ENCODE data around the gene PRKG1. TPM values are rescaled to one million over a fixed set of nuclear protein-coding genes. Genes with fewer than 3 reads are reported as not detected.

Gene PRKG1
- total and polyA plus RNA-seq, 4 donors = 26.2 to 199 (median 94.1) TPM

DNA sequence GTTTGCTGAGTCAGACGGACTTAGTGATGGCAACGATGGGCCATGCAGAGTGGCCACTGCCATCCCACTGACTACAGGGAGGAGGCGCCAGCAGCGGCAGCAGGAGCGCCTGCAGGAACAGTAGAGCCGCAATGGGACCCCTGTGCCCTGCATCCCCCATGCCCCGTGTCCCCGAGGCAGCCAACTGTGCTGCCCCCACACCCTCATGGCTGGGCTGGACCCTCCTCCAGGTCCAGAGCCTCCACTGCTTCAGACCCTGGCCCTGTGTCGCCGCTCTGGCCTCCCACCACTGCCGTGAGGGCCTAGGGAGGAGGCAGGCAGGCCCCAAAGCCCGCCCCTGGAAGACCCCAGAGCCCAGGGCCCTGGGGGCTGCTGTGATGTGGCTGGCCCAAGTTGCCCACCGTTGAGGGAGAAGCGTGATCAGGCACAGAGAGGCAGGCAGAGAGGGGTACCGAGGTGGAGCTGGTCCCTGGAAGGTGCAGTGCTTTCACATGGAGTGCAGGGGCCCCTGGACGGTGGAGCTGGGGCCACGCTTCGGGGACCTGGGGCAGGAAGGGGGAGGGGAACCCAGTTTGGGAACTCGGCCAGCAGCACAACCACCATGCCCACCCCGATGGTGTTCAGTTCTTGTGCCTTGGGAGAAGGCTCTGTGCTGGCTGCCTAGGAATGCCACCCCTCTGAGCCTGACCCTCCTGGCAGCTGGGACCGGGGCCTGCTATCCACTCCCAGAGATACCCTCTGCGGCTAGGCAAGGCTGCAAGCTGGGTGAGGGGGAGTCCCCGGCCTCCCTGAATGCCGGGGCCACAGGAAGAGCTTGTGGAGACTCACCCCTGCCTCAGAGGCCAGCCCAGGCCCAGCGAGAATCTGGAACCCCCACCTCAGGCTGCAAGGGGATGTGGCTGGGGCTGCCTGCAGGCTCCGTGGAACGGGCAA lies 1272.4 kb downstream of the PRKG1 start:
- H3K27me3 ChIP-seq (ENCODE audit: control insufficient read depth in 1 of 2, insufficient read depth in 2 of 2, low read length in 1 of 2) = no peaks in the 10 kb centered on the region
- no peak overlapping the region for H3K4me3 ChIP-seq (ENCODE audit: low read length in 2 of 2)
- 94 to 95% methylated on average over 27 of the region's 27 CpGs for WGBS, 2 donors
- intact Hi-C loops (cut with DNase I) = no loop called here
- no peaks in the 10 kb centered on the region for H3K9me3 ChIP-seq (ENCODE audit: control insufficient read depth, low read length)
- DNase-seq (peak in 1 of 2 donors; percentile 46), ATAC-seq (ENCODE audit: low FRiP score) (no peak)
- no peaks in the 10 kb centered on the region for H3K36me3 ChIP-seq (ENCODE audit: control insufficient read depth in 1 of 2, insufficient read depth in 2 of 2, low read length in 1 of 2)
- no peak overlapping the region for H3K27ac ChIP-seq (ENCODE audit: low read depth in 1 of 2, low read length in 2 of 2)
- H3K4me1 ChIP-seq (ENCODE audit: control insufficient read depth in 1 of 2, insufficient read depth in 2 of 2, low read length in 2 of 2) = no peaks in the 10 kb centered on the region

DNA sequence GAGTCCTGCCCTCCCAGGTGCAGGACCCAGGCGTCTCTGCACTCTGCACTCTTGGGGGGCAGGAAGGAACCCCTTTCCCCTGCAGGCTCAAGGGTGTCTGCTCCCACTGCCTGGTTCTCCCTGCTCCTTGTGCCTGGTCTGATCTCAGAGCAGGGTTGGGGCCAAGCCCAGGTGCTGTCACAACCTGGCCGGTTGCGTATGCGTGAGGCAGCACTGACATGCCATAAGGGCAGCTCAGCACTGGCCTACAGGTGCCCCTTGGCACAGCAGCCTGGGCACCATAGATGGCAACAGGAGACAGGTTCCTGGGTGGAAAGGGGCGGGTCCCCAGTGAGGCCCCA lies 1273.0 kb downstream of the PRKG1 start:
- DNase-seq = no peak
- no peak overlapping the region for H3K27ac ChIP-seq (ENCODE audit: low read depth in 1 of 2, low read length in 2 of 2)
- WGBS, 2 donors = 96% methylated on average over 5 of the region's 5 CpGs
- no peaks in the 10 kb centered on the region for H3K4me1 ChIP-seq (ENCODE audit: control insufficient read depth in 1 of 2, insufficient read depth in 2 of 2, low read length in 2 of 2)
- no peaks in the 10 kb centered on the region for H3K36me3 ChIP-seq (ENCODE audit: control insufficient read depth in 1 of 2, insufficient read depth in 2 of 2, low read length in 1 of 2)
- no peaks in the 10 kb centered on the region for H3K27me3 ChIP-seq (ENCODE audit: control insufficient read depth in 1 of 2, insufficient read depth in 2 of 2, low read length in 1 of 2)
- peak; percentile 48 for ATAC-seq (ENCODE audit: low FRiP score)
- no peaks in the 10 kb centered on the region for H3K9me3 ChIP-seq (ENCODE audit: control insufficient read depth, low read length)
- no peak overlapping the region for H3K4me3 ChIP-seq (ENCODE audit: low read length in 2 of 2)
- intact Hi-C loops (cut with DNase I) = no loop called here

Small RNA genes lying within 50 kb of the gene (microRNA-seq; reads per million reads assigned to microRNA genes)
- 5.0 to 13.1 reads per million in 2 donors for gene MIR605

Other genes with a start within 250 kb of the PRKG1 start
- gene A1CF, start 188.9 kb upstream of the PRKG1 start, total RNA-seq = not detected
- 1 to 10 TPM in 1 of 2 donors, not detected in 1; 4.8 TPM for gene A1CF, start 188.9 kb upstream of the PRKG1 start, polyA plus RNA-seq